ENCODE results near the gene SMIM1.
"Not testable (repeated sequence)": the region's sequence is repeated elsewhere in the genome, so short reads cannot be mapped to it uniquely, and the experiment has no call there.

Gene SMIM1

GRCh38 chr1:3796215-3797061, 23.9 kb downstream of the SMIM1 start, which contains the start of gene LRRC47:
TSS of gene LRRC47 (minus strand) at chr1:3796498. CDS start at chr1:3796476, 22 bp downstream.
- peak; percentile 95 for DNase-seq (ENCODE audit: low spot score)

DNA sequence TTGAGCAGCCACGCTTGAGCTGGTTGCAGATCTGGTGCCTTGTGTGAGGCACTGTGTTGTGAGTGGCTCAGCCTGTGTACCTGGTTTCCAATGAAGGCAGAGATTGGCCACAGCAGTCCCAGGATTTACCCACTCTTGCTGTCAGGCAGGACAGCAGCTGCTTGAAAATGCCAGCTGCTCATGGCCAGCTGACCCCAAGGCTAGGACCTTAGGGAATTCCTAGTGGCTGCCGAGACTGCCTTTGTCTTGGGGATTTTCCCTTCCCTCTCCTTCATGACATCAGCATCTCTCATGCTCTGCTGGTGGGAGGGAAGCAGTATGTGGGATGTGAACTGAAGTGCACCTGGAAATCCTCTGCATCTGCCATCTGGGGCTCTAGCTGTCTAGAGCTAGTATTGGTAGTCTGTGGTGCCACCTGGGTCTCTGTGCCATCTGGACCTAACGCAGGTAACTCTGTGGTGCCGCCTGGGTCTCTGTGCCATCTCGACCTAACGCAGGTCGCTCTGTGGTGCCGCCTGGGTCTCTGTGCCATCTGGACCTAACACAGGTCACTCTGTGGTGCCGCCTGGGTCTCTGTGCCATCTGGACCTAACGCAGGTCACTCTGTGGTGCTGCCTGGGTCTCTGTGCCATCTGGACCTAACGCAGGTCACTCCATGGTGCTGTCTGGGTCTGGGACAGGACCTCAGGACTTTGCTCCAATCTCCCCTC, 27.6 kb downstream of the SMIM1 start:
- DNase-seq (ENCODE audit: low spot score), result no peak

GRCh38 chr1:3800795-3801194, 28.2 kb downstream of the SMIM1 start:
- DNase-seq (ENCODE audit: low spot score), result not testable (repeated sequence)

- DNase-seq (ENCODE audit: low spot score), result no peak
Measured at GRCh38 chr1:3803905-3804626, 31.5 kb downstream of the SMIM1 start.

DNA sequence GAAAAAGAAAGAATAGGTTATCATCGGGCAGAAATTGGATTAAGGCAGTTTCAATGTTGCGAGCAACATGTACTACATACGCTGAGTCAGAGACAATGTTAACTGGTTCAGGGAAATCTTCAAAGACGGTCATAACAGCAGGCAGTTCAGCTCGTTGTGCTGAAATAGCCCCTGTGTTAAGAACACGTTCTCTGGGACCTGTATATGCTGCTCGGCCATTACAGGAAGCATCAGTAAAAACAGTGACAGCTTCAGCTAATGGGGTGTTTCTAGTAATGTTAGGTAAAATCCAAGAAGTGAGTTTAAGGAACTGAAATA, 32.0 kb downstream of the SMIM1 start:
- not testable (repeated sequence) for DNase-seq (ENCODE audit: low spot score)

DNA sequence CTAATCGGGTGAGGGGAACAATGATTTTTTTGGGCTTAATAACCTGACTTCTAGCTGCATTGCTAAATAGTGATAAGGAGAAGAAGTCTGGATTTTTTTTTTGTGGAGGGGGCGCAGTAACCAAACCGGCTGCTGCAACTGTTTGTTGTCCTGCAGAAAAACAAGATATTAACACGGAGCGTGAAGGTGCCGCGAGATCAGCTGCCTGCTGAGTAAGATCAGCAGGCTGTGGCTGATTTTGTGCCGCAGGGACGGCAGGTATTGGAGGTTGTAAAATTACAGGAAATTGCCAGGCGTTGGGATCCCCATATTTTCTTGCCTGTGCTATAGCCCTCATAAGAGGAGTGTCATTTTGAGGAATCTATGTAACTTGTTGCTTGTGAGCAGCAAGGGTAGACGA, 32.5 kb downstream of the SMIM1 start:
- no peak for DNase-seq (ENCODE audit: low spot score)

GRCh38 chr1:3807769-3808168, 35.2 kb downstream of the SMIM1 start:
- DNase-seq (ENCODE audit: low spot score), result no peak

DNA sequence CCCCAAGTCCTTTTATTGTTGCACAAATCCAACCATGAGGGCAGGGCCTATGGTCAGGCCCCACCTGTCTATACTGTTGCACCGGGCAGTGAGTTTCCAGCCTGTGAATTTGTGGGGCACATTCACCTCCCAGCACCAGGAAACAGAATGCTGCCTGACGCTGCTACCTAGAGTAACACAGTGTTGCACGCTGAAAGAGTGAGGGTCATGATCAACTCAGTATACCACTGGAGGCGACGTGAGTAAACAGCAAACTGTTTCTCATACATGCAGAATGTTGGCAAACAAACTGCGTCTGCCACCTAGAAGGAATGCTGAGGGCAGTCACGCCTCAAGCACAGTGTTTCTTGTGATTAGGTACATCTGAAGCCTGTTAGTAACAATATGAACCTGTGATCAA, 37.1 kb downstream of the SMIM1 start:
- DNase-seq (ENCODE audit: low spot score), result no peak

- not testable (repeated sequence) for DNase-seq (ENCODE audit: low spot score)
Measured at GRCh38 chr1:3810149-3810761, 37.7 kb downstream of the SMIM1 start.

DNA sequence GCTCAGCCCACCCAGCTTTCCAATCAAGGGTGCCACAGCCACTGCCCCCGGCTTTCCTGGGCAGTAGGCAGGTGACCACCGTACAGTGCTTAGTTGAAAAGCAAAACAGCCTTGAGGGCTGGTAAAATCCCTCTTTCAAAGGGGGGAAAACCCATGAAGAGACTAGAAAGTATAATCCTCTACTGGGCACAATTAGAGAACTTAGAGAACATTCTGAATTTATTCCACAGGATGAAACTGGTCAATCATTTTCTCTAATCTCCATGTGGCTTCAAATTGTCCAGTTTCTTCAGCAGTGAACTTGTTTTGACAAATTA, 39.0 kb downstream of the SMIM1 start:
- no peak for DNase-seq (ENCODE audit: low spot score)

DNA sequence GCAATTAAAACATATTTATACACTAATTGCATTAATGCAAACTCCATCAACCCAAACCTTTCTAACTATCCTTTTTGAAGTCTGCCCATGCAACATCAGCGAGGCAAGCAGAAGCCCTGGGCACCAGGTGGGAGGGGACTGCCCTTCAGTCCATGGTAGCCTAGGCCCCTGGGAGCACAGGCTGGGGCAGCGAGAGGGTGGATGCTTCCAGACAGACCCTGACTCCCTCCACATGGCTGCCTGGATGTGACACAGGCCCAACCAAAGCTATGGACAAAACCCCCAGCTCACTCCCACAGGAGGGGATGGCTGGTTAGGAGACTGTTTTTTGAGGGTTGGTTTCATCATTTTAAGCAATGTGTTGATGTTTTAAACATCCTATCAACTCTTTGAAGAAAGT, 41.5 kb downstream of the SMIM1 start:
- no peak for DNase-seq (ENCODE audit: low spot score)

GRCh38 chr1:3814771-3815561, 42.4 kb downstream of the SMIM1 start:
- no peak for DNase-seq (ENCODE audit: low spot score)

- no peak for DNase-seq (ENCODE audit: low spot score)
Measured at GRCh38 chr1:3816331-3817137, 44.0 kb downstream of the SMIM1 start.

DNA sequence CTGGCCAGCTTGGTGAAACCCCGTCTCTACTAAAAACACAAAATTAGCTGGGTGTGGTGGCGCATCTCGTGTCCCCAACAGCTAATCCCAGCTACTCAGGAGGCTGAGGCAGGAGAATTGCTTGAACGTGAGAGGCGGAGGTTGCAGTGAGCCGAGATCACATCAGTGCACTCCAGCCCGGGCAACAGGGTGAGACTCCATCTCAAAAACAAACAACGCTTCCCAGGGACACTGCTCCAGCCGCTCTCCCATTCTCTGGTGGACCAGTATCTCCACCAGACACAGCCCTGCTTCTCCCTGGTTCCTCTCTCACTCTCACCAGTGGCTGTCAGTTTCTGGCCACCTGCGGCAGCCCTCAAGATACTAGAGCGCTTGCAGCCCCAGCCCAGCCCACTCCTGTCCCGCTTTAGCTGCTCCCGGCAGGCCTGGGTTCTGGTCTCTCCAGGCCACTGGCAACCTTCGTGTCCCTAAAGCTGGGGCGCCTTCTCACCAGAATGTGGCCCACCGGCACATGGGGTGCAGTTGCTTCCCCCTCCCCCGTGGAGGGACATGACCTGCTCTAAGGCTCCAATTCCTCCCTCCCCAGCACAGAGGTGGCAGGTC, 44.7 kb downstream of the SMIM1 start:
- DNase-seq (ENCODE audit: low spot score), result no peak

DNA sequence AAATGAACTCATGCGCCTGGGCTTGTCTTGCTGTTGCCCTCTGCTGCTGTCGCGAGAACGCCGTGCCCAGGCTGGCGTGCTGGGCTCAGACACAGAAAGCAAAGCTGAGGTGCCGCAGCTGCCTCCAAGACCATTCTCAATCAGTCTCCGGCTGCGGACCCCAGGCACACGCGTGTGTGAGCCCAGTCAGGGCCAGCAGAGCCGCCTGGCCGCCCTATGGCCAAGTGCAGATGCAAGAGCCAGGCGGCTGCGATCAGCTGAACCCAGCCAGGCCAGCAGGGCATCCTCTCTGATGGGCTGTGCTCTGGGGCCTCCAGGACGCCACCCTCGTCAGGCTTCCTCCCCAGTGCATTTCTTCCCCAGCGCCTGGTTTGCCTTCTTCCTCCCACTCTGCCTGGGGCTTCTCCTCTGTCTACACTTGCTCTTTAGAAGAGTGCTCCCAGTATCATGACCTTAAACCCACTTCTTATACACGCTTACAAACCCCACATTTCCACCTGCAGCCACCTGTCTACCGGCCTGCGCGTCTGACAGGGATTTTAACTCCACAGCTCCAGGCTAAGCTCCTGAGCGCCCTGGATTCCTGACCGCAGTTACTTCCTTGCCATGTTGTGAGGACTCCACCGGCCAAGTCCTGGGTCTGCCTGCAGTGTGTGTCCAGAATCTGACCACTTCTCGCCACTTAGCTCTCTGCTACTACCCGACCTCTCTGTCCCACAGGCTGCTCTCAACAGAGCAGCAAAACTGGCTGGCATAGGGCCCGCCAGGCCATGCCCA, 45.5 kb downstream of the SMIM1 start:
- DNase-seq (ENCODE audit: low spot score), result no peak

DNA sequence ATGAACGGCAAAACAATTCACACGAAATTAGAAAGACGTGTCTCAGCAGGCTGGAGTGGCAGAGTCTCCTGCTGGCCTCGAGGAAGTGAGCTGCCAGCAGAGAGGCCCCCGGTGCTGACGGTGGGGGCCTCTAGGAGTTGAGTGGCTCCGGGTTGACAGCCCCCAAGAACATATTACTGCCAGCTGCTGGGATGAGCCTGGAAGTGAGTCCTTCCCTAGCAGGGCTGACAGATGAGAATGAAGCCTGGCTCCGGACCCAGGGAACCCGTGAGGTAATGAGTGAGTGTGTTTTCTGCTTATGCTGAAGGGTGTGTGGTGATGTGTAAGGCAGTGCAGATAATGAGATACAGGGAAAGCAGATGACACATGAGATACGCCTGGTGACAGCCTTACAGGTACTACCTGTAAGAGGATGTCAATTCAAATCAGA, 47.2 kb downstream of the SMIM1 start:
- DNase-seq (ENCODE audit: low spot score), result no peak

GRCh38 chr1:3820316-3820715, 47.8 kb downstream of the SMIM1 start:
- no peak for DNase-seq (ENCODE audit: low spot score)

DNA sequence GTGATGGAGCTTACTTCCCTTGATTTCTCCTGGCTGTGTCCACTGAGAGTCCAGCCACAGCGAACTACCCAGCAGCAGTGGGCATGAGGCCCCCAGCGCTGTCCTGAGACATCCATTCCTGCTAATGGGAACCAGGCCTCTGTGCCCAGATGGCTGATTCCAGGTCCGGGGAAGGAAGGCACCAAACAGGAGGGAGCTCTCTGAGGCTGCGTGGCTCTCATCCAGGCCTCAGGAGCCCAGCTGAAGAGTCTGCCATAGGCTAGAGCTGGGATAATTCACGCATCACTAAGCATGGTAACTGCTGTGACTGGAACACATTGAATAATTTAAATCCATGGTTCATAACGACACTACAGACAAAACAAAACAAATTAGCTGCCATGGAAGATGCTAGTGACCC, 48.5 kb downstream of the SMIM1 start:
- no peak for DNase-seq (ENCODE audit: low spot score)

DNA sequence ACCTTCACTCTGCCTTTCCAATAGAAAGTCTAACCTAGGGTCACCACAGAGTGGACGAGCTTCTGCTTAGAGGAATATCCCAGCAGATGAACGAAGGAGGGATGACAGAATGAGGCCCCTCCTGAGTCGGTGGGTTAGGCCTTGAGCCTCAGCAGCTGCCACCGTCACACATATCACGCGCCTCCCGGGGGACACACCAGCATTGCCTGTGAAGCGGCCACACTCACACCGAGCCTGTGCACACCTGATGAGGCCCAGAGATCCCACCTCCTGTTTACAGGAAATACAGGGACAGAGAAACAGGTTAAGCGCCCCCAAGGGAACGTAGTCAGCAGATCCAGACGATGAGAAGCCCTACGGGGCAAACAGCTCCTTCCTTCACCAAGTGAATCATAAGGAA, 48.9 kb downstream of the SMIM1 start:
- no peak for DNase-seq (ENCODE audit: low spot score)

GRCh38 chr1:3821908-3822307, 49.4 kb downstream of the SMIM1 start:
- DNase-seq (ENCODE audit: low spot score), result no peak
